HG03060 (cell line): ENCODE data around the gene TARP.
"Not testable (repeated sequence)": the region's sequence is repeated elsewhere in the genome, so short reads cannot be mapped to it uniquely, and the experiment has no call there.

Source experiments
- ATAC-seq: cut with Tn5 transposase; IDR thresholded peaks from one replicate; pipeline ENCODE4 v1.9.1; 2021; ENCODE audit warnings: low read depth, moderate number of reproducible peaks; ENCODE audit not compliant: unreplicated experiment

TARP gene

GRCh38 chr7:38264602-38265001, 8.8 kb downstream of the TARP start:
- not testable (repeated sequence) for ATAC-seq

- not testable (repeated sequence) for ATAC-seq
Measured at GRCh38 chr7:38263274-38263673, 10.2 kb downstream of the TARP start.

GRCh38 chr7:38262545-38262944, 10.9 kb downstream of the TARP start:
- ATAC-seq: no peak

- not testable (repeated sequence) for ATAC-seq
Measured at GRCh38 chr7:38262026-38262425, 11.4 kb downstream of the TARP start.

- not testable (repeated sequence) for ATAC-seq
Measured at GRCh38 chr7:38261601-38262000, 11.8 kb downstream of the TARP start.

GRCh38 chr7:38259157-38259556, 14.3 kb downstream of the TARP start:
- not testable (repeated sequence) for ATAC-seq

GRCh38 chr7:38257350-38257677, 16.1 kb downstream of the TARP start:
- no peak for ATAC-seq

GRCh38 chr7:38249849-38250248, 23.6 kb downstream of the TARP start:
- not testable (repeated sequence) for ATAC-seq

- ATAC-seq: no peak
Measured at GRCh38 chr7:38248069-38248567, 25.3 kb downstream of the TARP start.

- ATAC-seq: no peak
Measured at GRCh38 chr7:38245409-38245977, 27.9 kb downstream of the TARP start.

- no peak for ATAC-seq
Measured at GRCh38 chr7:38244516-38244915, 28.9 kb downstream of the TARP start.

GRCh38 chr7:38243345-38243744, 30.1 kb downstream of the TARP start:
- not testable (repeated sequence) for ATAC-seq

GRCh38 chr7:38242814-38243213, 30.6 kb downstream of the TARP start:
- no peak for ATAC-seq

- ATAC-seq: no peak
Measured at GRCh38 chr7:38241071-38241470, 32.4 kb downstream of the TARP start.

- not testable (repeated sequence) for ATAC-seq
Measured at GRCh38 chr7:38239129-38239528, 34.3 kb downstream of the TARP start.

GRCh38 chr7:38235606-38236005, 37.8 kb downstream of the TARP start:
- no peak for ATAC-seq

GRCh38 chr7:38234759-38235158, 38.7 kb downstream of the TARP start:
- not testable (repeated sequence) for ATAC-seq

GRCh38 chr7:38232502-38233366, 40.7 kb downstream of the TARP start:
- ATAC-seq: peak; percentile 85

GRCh38 chr7:38229884-38230642, 43.4 kb downstream of the TARP start:
- no peak for ATAC-seq

- ATAC-seq: no peak
Measured at GRCh38 chr7:38229386-38229785, 44.0 kb downstream of the TARP start.

- ATAC-seq: no peak
Measured at GRCh38 chr7:38224392-38224791, 49.0 kb downstream of the TARP start.
